SK-N-SH treated with all-trans-retinoic acid at 6 μM for 48 hours (cell line): Measurements from ENCODE around the gene JMJD8.

ENCODE experiments used
- ATAC-seq: fragments of 200-7000 bp; cut with Tn5 transposase; 3 replicates; pipeline ENCODE4 v1.9.1; 2020; ENCODE audit warnings: mild to moderate bottlenecking, moderate library complexity
- ARNTL ChIP-seq: fragments of 450-650 bp; formaldehyde crosslinking; IDR thresholded peaks from 2 replicates; pipeline ENCODE4 v1.5.0; 2020; ENCODE audit warnings: low read depth, mild to moderate bottlenecking, moderate library complexity, borderline replicate concordance
- BACH2 ChIP-seq: fragments of 250-450 bp; sonication (Bioruptor Pico); IDR thresholded peaks from 2 replicates; pipeline ENCODE4 v1.9.0; 2021; ENCODE audit warnings: mild to moderate bottlenecking, borderline replicate concordance
- CSDC2 ChIP-seq: fragments of 250-450 bp; sonication (Bioruptor Pico); IDR thresholded peaks from 2 replicates; pipeline ENCODE4 v1.5.0; 2020; ENCODE audit warnings: mild to moderate bottlenecking, moderate library complexity
- ESRRG ChIP-seq: fragments of 250-450 bp; sonication (Bioruptor Pico); IDR thresholded peaks from 2 replicates; pipeline ENCODE4 v1.6.1; 2021; ENCODE audit warnings: mild to moderate bottlenecking
- GLIS3 ChIP-seq: fragments of 250-450 bp; sonication (Bioruptor Pico); IDR thresholded peaks from 2 replicates; pipeline ENCODE4 v1.5.0; 2020; ENCODE audit warnings: mild to moderate bottlenecking, moderate library complexity
- ISL1 ChIP-seq: fragments of 250-450 bp; sonication (Bioruptor Pico); IDR thresholded peaks from 2 replicates; pipeline ENCODE4 v2.1.2; 2022; ENCODE audit warnings: mild to moderate bottlenecking, moderate library complexity
- OSR1 ChIP-seq: fragments of 250-450 bp; sonication (Bioruptor Pico); IDR thresholded peaks from 2 replicates; pipeline ENCODE4 v1.8.0; 2022; ENCODE audit warnings: moderate library complexity, mild to moderate bottlenecking, inconsistent platforms
- SNAI2 ChIP-seq: fragments of 250-450 bp; sonication (Bioruptor Pico); IDR thresholded peaks from 2 replicates; pipeline ENCODE4 v1.5.0; 2020; ENCODE audit warnings: mild to moderate bottlenecking, moderate library complexity
- TCF4 ChIP-seq: fragments of 250-450 bp; sonication (Bioruptor Pico); IDR thresholded peaks from 2 replicates; pipeline ENCODE4 v1.8.0; 2021; ENCODE audit warnings: mild to moderate bottlenecking, moderate library complexity, borderline replicate concordance
- ZFP3 ChIP-seq: fragments of 250-450 bp; sonication (Bioruptor Pico); IDR thresholded peaks from 2 replicates; pipeline ENCODE4 v1.5.0; 2020; ENCODE audit warnings: mild to moderate bottlenecking, moderate library complexity
- ZFP30 ChIP-seq: fragments of 450-650 bp; formaldehyde crosslinking; IDR thresholded peaks from 2 replicates; pipeline ENCODE4 v1.5.0; 2022; ENCODE audit warnings: mild to moderate bottlenecking, moderate library complexity
- ZNF565 ChIP-seq: fragments of 450-650 bp; formaldehyde crosslinking; conservative IDR thresholded peaks from 2 replicates; pipeline ENCODE4 v1.5.0; 2020; ENCODE audit warnings: low read depth, mild to moderate bottlenecking, moderate library complexity
- ZNF70 ChIP-seq: fragments of 450-650 bp; formaldehyde crosslinking; IDR thresholded peaks from 2 replicates; pipeline ENCODE4 v1.5.0; 2020; ENCODE audit warnings: mild to moderate bottlenecking, moderate library complexity
- ZNF8 ChIP-seq: fragments of 450-650 bp; formaldehyde crosslinking; IDR thresholded peaks from 2 replicates; pipeline ENCODE4 v1.5.0; 2020; ENCODE audit warnings: mild to moderate bottlenecking, moderate library complexity
- TF ChIP-seq, protein P1 (sequence below): fragments of 250-450 bp; sonication (Bioruptor Pico); IDR thresholded peaks from 2 replicates; pipeline ENCODE4 v1.5.0; 2020; ENCODE audit warnings: mild to moderate bottlenecking, moderate library complexity
- TF ChIP-seq, protein P2 (sequence below): fragments of 250-450 bp; sonication (Bioruptor Pico); IDR thresholded peaks from 2 replicates; pipeline ENCODE4 v1.8.0; 2020; ENCODE audit warnings: mild to moderate bottlenecking, moderate library complexity, borderline replicate concordance
- TF ChIP-seq, protein P3 (sequence below): fragments of 250-450 bp; sonication (Bioruptor Pico); IDR thresholded peaks from 2 replicates; pipeline ENCODE4 v1.8.0; 2021; ENCODE audit warnings: low read depth, mild to moderate bottlenecking, moderate library complexity, borderline replicate concordance
- TF ChIP-seq, protein P4 (sequence below): fragments of 250-450 bp; sonication (Bioruptor Pico); IDR thresholded peaks from 2 replicates; pipeline ENCODE4 v1.5.1; 2020; ENCODE audit warnings: low read depth, mild to moderate bottlenecking, moderate library complexity

The JMJD8 gene

DNA sequence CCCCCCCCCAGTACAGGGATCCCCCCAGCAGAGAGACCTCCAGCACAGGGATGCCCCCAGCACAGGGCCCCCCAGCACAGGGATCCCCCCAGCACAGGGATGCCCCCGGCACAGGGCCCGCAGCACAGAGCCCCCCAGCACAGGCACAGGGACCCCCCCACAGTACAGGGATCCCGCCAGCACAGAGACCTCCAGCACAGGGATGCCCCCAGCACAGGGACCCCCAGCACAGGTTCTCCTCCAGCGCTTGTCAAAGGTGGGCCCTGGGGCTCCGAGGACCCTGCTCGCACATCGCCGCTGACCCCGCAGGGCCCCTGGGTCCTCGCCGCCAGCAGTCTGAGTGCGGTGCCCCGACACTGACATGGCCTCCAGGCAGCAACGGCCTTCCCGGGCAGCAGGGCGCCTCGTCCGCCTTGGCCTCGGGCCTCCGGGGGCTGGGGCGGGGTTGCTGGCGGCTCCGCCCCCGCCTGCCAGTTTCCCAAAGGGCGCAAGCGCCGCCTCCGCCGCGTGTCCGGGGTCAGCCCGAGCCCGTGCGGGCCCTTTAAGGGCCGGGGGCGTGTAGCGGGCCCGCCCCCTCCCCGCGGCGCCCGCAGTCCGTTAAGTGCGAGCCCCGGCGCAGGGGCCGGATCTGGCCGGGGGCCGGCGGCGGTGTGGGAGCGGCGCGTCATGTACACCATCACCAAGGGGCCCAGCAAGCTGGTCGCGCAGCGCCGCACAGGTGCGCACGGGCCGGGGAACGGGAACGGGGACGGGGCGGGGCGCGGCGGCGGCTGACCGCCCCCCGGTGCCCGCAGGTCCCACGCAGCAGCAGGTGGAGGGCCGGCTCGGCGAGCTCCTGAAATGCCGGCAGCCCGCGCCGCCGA lies 42.6 kb downstream of the JMJD8 start, which contains the start of gene MCRIP2:
MCRIP2 (plus strand) TSS at position 503 of the 863 bp plus-strand sequence; CDS start at position 667, 164 bp downstream.
- TF ChIP-seq OSR1 (CRISPR knock-in tag) (no peak), ZFP3 (CRISPR knock-in tag) (no peak), GLIS3 (CRISPR knock-in tag) (no peak)
- TF ChIP-seq, protein P1, sequence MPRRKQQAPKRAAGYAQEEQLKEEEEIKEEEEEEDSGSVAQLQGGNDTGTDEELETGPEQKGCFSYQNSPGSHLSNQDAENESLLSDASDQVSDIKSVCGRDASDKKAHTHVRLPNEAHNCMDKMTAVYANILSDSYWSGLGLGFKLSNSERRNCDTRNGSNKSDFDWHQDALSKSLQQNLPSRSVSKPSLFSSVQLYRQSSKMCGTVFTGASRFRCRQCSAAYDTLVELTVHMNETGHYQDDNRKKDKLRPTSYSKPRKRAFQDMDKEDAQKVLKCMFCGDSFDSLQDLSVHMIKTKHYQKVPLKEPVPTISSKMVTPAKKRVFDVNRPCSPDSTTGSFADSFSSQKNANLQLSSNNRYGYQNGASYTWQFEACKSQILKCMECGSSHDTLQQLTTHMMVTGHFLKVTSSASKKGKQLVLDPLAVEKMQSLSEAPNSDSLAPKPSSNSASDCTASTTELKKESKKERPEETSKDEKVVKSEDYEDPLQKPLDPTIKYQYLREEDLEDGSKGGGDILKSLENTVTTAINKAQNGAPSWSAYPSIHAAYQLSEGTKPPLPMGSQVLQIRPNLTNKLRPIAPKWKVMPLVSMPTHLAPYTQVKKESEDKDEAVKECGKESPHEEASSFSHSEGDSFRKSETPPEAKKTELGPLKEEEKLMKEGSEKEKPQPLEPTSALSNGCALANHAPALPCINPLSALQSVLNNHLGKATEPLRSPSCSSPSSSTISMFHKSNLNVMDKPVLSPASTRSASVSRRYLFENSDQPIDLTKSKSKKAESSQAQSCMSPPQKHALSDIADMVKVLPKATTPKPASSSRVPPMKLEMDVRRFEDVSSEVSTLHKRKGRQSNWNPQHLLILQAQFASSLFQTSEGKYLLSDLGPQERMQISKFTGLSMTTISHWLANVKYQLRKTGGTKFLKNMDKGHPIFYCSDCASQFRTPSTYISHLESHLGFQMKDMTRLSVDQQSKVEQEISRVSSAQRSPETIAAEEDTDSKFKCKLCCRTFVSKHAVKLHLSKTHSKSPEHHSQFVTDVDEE (CRISPR knock-in tag) = no peak
- TF ChIP-seq, protein P2, sequence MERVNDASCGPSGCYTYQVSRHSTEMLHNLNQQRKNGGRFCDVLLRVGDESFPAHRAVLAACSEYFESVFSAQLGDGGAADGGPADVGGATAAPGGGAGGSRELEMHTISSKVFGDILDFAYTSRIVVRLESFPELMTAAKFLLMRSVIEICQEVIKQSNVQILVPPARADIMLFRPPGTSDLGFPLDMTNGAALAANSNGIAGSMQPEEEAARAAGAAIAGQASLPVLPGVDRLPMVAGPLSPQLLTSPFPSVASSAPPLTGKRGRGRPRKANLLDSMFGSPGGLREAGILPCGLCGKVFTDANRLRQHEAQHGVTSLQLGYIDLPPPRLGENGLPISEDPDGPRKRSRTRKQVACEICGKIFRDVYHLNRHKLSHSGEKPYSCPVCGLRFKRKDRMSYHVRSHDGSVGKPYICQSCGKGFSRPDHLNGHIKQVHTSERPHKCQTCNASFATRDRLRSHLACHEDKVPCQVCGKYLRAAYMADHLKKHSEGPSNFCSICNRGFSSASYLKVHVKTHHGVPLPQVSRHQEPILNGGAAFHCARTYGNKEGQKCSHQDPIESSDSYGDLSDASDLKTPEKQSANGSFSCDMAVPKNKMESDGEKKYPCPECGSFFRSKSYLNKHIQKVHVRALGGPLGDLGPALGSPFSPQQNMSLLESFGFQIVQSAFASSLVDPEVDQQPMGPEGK (CRISPR knock-in tag) = no peak
- ATAC-seq = peak; percentile 70

DNA sequence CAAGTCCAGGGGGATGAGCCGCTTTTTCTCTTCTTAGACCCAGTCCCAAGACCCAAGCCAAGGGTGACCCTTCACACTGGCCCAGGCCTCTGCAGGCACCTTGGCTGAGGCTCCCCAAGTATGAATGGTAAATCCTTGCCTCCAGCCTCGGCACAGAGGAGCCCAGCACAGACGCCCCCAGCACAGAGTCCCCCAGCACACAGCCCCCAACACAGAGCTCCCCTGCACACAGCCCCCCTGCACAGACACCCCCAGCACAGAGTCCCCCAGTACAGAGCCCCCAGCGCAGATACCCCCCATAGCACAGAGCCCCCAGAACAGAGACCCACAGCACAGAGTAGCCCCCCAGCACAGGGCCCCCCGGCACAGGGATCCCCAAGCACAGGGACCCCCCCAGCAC lies 43.5 kb downstream of the JMJD8 start:
- TF ChIP-seq ZFP30 (no peak), ZNF70 (CRISPR knock-in tag) (no peak), ESRRG (CRISPR knock-in tag) (no peak), SNAI2 (CRISPR knock-in tag) (no peak), ZNF8 (CRISPR knock-in tag) (no peak), CSDC2 (CRISPR knock-in tag) (no peak), BACH2 (no peak), TCF4 (CRISPR knock-in tag) (no peak)
- TF ChIP-seq, protein P2 (CRISPR knock-in tag) = no peak
- ATAC-seq = no peak

DNA sequence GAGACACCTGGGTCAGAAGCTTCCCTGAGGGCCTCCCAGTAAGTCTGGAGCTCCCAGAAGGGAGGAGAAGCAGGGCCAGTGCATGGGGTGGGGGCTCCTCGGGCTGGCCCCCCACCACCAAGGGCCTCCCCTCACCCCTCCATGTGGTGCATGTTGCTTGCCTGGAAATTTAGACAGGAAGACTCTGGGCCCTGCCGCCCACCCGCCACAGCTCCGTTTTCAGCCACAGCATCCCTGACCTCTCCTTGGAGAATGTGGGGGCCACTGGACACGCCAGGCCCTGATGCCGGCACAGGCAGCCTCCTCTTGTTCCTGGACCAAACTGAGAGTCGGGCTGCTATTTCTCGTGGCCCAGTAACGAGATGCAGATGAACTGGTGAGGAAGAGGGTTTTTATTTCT lies 45.3 kb downstream of the JMJD8 start:
- TF ChIP-seq ZNF8 (CRISPR knock-in tag) (no peak), TCF4 (CRISPR knock-in tag) (no peak), CSDC2 (CRISPR knock-in tag) (no peak), ZFP3 (CRISPR knock-in tag) (no peak), GLIS3 (CRISPR knock-in tag) (no peak), ZNF70 (CRISPR knock-in tag) (no peak), ISL1 (CRISPR knock-in tag) (no peak), ARNTL (CRISPR knock-in tag) (no peak), BACH2 (no peak), ZNF565 (CRISPR knock-in tag) (no peak)
- TF ChIP-seq, protein P3, sequence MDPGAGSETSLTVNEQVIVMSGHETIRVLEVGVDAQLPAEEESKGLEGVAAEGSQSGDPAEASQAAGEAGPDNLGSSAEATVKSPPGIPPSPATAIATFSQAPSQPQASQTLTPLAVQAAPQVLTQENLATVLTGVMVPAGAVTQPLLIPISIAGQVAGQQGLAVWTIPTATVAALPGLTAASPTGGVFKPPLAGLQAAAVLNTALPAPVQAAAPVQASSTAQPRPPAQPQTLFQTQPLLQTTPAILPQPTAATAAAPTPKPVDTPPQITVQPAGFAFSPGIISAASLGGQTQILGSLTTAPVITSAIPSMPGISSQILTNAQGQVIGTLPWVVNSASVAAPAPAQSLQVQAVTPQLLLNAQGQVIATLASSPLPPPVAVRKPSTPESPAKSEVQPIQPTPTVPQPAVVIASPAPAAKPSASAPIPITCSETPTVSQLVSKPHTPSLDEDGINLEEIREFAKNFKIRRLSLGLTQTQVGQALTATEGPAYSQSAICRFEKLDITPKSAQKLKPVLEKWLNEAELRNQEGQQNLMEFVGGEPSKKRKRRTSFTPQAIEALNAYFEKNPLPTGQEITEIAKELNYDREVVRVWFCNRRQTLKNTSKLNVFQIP = no peak
- TF ChIP-seq, protein P2 (CRISPR knock-in tag) = no peak
- TF ChIP-seq, protein P1 (CRISPR knock-in tag) = no peak
- TF ChIP-seq, protein P4, sequence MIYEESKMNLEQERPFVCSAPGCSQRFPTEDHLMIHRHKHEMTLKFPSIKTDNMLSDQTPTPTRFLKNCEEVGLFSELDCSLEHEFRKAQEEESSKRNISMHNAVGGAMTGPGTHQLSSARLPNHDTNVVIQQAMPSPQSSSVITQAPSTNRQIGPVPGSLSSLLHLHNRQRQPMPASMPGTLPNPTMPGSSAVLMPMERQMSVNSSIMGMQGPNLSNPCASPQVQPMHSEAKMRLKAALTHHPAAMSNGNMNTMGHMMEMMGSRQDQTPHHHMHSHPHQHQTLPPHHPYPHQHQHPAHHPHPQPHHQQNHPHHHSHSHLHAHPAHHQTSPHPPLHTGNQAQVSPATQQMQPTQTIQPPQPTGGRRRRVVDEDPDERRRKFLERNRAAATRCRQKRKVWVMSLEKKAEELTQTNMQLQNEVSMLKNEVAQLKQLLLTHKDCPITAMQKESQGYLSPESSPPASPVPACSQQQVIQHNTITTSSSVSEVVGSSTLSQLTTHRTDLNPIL (CRISPR knock-in tag) = no peak
- ATAC-seq = no peak
